ENCODE data around the gene PAM16.

DNA sequence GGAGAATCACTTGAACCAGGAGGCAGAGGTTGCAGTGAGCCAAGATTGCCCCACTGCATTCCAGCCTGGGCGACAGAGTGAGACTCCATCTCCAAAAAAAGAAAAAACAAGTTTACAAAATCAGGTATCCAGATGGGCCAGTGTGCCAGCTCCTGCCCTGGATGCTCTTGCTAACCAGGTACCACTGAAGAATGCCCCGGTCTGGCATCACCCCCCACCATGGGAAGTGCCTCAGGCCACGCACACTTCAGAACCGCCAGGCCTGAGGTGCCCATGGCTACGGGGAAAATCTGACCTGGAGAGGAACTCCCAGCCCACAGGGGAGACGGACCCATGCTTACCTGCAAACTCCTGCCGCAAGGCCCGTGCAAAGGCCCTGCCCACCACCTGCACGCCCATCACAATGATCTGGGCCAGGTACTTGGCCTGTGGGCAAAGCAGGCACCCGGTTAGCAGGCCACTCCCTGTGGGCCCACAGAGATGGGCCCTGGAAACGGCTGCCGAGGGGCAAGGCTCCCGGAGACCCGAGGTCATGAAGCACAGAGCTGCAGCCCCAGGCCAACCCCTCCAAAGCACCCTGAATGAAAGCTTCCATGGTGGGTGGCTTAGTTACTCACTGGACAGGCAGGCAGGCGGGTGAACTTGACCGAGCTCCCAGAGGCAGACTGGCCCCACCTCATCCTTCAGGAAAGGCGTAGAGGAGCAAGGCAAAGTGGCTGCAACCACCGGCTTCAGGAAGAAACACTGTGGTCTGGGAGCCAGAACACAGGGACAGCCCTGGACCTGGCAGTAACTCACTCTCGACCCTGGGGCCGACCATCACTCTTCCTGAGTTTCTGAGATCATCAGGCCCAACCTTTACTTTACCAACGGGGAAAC lies 8.0 kb downstream of the PAM16 start:
- TF ChIP-seq POLR2AphosphoS5 (IDR thresholded peaks at IDR 0.05) (no peak), EP300 (conservative IDR thresholded peaks at IDR 0.05; ENCODE audit: poor library complexity, severe bottlenecking) (no peak), EZH2 (IDR thresholded peaks at IDR 0.05; ENCODE audit: borderline replicate concordance, insufficient read depth, low read length, poor library complexity, severe bottlenecking) (no peak)
- TF ChIP-seq, protein P1, sequence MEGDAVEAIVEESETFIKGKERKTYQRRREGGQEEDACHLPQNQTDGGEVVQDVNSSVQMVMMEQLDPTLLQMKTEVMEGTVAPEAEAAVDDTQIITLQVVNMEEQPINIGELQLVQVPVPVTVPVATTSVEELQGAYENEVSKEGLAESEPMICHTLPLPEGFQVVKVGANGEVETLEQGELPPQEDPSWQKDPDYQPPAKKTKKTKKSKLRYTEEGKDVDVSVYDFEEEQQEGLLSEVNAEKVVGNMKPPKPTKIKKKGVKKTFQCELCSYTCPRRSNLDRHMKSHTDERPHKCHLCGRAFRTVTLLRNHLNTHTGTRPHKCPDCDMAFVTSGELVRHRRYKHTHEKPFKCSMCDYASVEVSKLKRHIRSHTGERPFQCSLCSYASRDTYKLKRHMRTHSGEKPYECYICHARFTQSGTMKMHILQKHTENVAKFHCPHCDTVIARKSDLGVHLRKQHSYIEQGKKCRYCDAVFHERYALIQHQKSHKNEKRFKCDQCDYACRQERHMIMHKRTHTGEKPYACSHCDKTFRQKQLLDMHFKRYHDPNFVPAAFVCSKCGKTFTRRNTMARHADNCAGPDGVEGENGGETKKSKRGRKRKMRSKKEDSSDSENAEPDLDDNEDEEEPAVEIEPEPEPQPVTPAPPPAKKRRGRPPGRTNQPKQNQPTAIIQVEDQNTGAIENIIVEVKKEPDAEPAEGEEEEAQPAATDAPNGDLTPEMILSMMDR (IDR thresholded peaks at IDR 0.05; ENCODE audit: poor library complexity, severe bottlenecking) = no peak
- TF ChIP-seq, protein P2, sequence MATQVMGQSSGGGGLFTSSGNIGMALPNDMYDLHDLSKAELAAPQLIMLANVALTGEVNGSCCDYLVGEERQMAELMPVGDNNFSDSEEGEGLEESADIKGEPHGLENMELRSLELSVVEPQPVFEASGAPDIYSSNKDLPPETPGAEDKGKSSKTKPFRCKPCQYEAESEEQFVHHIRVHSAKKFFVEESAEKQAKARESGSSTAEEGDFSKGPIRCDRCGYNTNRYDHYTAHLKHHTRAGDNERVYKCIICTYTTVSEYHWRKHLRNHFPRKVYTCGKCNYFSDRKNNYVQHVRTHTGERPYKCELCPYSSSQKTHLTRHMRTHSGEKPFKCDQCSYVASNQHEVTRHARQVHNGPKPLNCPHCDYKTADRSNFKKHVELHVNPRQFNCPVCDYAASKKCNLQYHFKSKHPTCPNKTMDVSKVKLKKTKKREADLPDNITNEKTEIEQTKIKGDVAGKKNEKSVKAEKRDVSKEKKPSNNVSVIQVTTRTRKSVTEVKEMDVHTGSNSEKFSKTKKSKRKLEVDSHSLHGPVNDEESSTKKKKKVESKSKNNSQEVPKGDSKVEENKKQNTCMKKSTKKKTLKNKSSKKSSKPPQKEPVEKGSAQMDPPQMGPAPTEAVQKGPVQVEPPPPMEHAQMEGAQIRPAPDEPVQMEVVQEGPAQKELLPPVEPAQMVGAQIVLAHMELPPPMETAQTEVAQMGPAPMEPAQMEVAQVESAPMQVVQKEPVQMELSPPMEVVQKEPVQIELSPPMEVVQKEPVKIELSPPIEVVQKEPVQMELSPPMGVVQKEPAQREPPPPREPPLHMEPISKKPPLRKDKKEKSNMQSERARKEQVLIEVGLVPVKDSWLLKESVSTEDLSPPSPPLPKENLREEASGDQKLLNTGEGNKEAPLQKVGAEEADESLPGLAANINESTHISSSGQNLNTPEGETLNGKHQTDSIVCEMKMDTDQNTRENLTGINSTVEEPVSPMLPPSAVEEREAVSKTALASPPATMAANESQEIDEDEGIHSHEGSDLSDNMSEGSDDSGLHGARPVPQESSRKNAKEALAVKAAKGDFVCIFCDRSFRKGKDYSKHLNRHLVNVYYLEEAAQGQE (IDR thresholded peaks at IDR 0.05; ENCODE audit: borderline replicate concordance) = no peak
